ENCODE data around the gene TM9SF3.

TM9SF3 gene

DNA sequence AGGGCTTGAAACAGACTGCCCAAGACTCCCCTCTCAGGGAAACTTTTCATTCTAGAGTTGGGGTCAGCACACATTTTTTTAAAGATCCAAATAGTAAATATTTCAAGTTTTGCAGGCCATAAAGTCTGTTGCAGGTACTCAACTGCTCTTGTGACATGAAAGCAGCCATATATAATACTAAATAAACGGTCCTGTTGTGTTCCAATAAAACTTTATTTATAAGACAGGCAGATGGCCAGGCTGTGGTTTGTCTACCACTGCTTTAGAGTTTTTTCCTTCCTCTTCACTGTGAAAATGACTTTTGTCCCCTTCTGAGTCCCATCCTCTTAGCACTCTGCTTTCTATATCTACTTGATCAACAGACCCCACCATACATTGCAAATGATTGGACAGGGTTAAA, 40.5 kb upstream of the TM9SF3 start:
- H3K4me2 ChIP-seq (ENCODE audit: low read depth, low read length) = no peak overlapping the region
- DNase-seq = no peak
- no peak overlapping the region for H3K9ac ChIP-seq (ENCODE audit: low read length)
- H3K36me3 ChIP-seq (replicated peaks; ENCODE audit: insufficient read depth, low read length) = no peaks in the 10 kb centered on the region
- no peaks in the 10 kb centered on the region for H4K20me1 ChIP-seq (ENCODE audit: insufficient read depth, low read length)
- no peaks in the 10 kb centered on the region for H3K9me3 ChIP-seq (replicated peaks; ENCODE audit: insufficient read depth, low read length)
- no peaks in the 10 kb centered on the region for H3K9me2 ChIP-seq (replicated peaks; ENCODE audit: insufficient read depth, low read length)
- H3K27me3 ChIP-seq (replicated peaks; ENCODE audit: insufficient read depth, low read length) = no peaks in the 10 kb centered on the region
- no peaks in the 10 kb centered on the region for H3K4me1 ChIP-seq (ENCODE audit: low read length)
- H3K4me3 ChIP-seq (ENCODE audit: low read length) = no peak overlapping the region
- H3K79me2 ChIP-seq (ENCODE audit: low read length) = no peaks in the 10 kb centered on the region
- TF ChIP-seq EZH2 (optimal IDR thresholded peaks at IDR 0.05; ENCODE audit: low read depth, low read length) = no peak
- TF ChIP-seq EZH2phosphoT487 (IDR thresholded peaks at IDR 0.05; ENCODE audit: low read length) = no peak
- no peak overlapping the region for H2AFZ ChIP-seq (ENCODE audit: low read length)
- no peaks in the 10 kb centered on the region for H3F3A ChIP-seq (ENCODE audit: insufficient read depth, low read length)
- H3K27ac ChIP-seq (ENCODE audit: low read length) = no peak overlapping the region

DNA sequence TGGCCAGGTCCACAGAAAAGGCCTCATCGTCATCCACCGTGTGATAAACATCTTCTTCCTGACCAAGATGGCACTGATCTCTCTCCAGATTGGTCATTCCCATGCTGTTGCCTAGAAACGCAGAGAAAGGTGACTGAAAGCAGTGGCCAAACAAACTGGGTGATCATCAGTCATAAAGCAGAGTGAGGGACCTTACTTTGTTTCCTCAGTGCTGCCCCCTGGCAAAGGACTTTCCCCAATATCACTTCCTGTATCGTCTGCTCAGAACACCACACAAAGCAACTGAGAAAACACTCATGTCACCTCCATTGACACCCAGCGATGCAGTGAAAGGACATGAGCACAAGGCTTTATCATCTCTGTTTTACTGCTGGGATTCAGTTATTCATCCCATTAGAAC, 40.0 kb upstream of the TM9SF3 start:
- Histone ChIP-seq H3K9me2 (replicated peaks; ENCODE audit: insufficient read depth, low read length) (no peaks in the 10 kb centered on the region), H3K27ac (ENCODE audit: low read length) (no peak overlapping the region), H3K4me1 (ENCODE audit: low read length) (no peaks in the 10 kb centered on the region), H2AFZ (ENCODE audit: low read length) (no peak overlapping the region), H3K79me2 (ENCODE audit: low read length) (no peaks in the 10 kb centered on the region), H3K4me3 (ENCODE audit: low read length) (no peak overlapping the region), H3K4me2 (ENCODE audit: low read depth, low read length) (no peak overlapping the region), H3K27me3 (replicated peaks; ENCODE audit: insufficient read depth, low read length) (no peaks in the 10 kb centered on the region), H3K36me3 (replicated peaks; ENCODE audit: insufficient read depth, low read length) (no peaks in the 10 kb centered on the region), H3F3A (ENCODE audit: insufficient read depth, low read length) (no peaks in the 10 kb centered on the region), H4K20me1 (ENCODE audit: insufficient read depth, low read length) (no peaks in the 10 kb centered on the region), H3K9ac (ENCODE audit: low read length) (no peak overlapping the region), H3K9me3 (replicated peaks; ENCODE audit: insufficient read depth, low read length) (no peaks in the 10 kb centered on the region)
- TF ChIP-seq, protein P1, sequence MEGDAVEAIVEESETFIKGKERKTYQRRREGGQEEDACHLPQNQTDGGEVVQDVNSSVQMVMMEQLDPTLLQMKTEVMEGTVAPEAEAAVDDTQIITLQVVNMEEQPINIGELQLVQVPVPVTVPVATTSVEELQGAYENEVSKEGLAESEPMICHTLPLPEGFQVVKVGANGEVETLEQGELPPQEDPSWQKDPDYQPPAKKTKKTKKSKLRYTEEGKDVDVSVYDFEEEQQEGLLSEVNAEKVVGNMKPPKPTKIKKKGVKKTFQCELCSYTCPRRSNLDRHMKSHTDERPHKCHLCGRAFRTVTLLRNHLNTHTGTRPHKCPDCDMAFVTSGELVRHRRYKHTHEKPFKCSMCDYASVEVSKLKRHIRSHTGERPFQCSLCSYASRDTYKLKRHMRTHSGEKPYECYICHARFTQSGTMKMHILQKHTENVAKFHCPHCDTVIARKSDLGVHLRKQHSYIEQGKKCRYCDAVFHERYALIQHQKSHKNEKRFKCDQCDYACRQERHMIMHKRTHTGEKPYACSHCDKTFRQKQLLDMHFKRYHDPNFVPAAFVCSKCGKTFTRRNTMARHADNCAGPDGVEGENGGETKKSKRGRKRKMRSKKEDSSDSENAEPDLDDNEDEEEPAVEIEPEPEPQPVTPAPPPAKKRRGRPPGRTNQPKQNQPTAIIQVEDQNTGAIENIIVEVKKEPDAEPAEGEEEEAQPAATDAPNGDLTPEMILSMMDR (IDR thresholded peaks at IDR 0.05; ENCODE audit: low read length) = no peak
- TF ChIP-seq EZH2phosphoT487 (IDR thresholded peaks at IDR 0.05; ENCODE audit: low read length) (no peak), EZH2 (optimal IDR thresholded peaks at IDR 0.05; ENCODE audit: low read depth, low read length) (no peak)
- DNase-seq = no peak

DNA sequence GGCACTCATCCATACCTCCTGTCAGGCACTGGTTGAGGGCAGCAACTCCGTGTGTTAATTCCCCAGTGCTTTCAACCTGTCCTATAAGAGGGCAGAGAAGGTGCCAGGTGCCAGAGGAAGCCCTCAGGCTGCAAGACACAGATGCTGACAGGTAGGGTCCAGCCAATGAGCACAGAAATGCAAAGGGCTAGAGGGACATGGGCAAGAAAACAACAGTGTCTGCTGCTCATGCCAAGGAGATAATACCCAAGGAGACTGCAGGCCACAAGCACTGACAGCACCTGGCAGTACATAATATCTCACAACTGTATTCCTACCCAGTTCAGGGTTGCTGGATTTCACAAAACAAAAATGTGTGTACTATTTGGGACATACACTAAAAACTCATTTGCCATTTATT, 38.4 kb upstream of the TM9SF3 start:
- no peak overlapping the region for H3K4me2 ChIP-seq (ENCODE audit: low read depth, low read length)
- no peak overlapping the region for H3K4me3 ChIP-seq (ENCODE audit: low read length)
- H3K27ac ChIP-seq (ENCODE audit: low read length) = no peak overlapping the region
- H3K79me2 ChIP-seq (ENCODE audit: low read length) = no peaks in the 10 kb centered on the region
- H3K27me3 ChIP-seq (replicated peaks; ENCODE audit: insufficient read depth, low read length) = no peaks in the 10 kb centered on the region
- no peaks in the 10 kb centered on the region for H3K36me3 ChIP-seq (replicated peaks; ENCODE audit: insufficient read depth, low read length)
- no peak overlapping the region for H3K9ac ChIP-seq (ENCODE audit: low read length)
- no peak for DNase-seq
- H3K9me2 ChIP-seq (replicated peaks; ENCODE audit: insufficient read depth, low read length) = no peaks in the 10 kb centered on the region
- H3F3A ChIP-seq (ENCODE audit: insufficient read depth, low read length) = no peaks in the 10 kb centered on the region
- H2AFZ ChIP-seq (ENCODE audit: low read length) = no peak overlapping the region
- no peaks in the 10 kb centered on the region for H3K9me3 ChIP-seq (replicated peaks; ENCODE audit: insufficient read depth, low read length)
- no peaks in the 10 kb centered on the region for H3K4me1 ChIP-seq (ENCODE audit: low read length)
- no peaks in the 10 kb centered on the region for H4K20me1 ChIP-seq (ENCODE audit: insufficient read depth, low read length)
- no peak for TF ChIP-seq EZH2phosphoT487 (IDR thresholded peaks at IDR 0.05; ENCODE audit: low read length)
- TF ChIP-seq, protein P1 (IDR thresholded peaks at IDR 0.05; ENCODE audit: low read length) = no peak
- no peak for TF ChIP-seq EZH2 (optimal IDR thresholded peaks at IDR 0.05; ENCODE audit: low read depth, low read length)

DNA sequence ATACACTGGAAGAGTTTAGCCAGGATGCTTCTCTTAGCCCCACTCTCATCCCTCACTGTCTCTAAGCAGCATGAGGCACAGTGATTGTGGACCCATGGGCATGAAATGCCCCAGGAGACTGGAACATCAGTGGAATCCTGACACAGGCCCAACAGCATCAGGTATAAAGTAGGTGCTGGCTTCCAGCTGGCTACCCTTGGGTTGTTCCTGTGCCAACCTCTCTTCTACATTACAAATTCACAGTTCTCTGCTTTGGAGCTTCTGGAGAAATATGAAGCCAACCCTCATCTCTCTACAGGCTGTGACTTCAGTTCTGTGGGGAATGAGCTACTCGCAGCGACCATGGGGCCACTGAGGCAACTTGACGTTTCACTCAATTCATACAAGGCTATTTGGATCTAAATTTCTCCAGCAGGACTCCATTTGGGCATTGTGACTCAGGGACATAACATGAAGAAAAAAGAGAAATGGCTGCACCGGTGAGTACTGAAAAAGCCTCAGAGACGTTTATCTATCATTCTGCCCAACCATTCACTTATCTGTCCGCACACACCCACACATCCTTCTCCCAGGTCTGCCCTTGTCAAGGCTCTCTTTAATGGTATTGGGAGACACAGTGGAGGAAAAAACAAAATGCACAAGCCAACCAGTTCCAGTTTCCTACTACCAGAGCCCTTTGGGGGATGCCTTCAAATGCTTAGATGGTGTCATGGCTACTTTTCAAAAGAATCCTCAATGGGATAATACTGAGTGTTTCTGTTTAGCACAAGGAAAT, 35.4 kb upstream of the TM9SF3 start:
- H3K4me1 ChIP-seq (ENCODE audit: low read length) = no peaks in the 10 kb centered on the region
- no peaks in the 10 kb centered on the region for H3K9me2 ChIP-seq (replicated peaks; ENCODE audit: insufficient read depth, low read length)
- no peaks in the 10 kb centered on the region for H3K27me3 ChIP-seq (replicated peaks; ENCODE audit: insufficient read depth, low read length)
- no peak for DNase-seq
- no peak overlapping the region for H3K4me2 ChIP-seq (ENCODE audit: low read depth, low read length)
- no peak overlapping the region for H2AFZ ChIP-seq (ENCODE audit: low read length)
- H3K36me3 ChIP-seq (replicated peaks; ENCODE audit: insufficient read depth, low read length) = no peaks in the 10 kb centered on the region
- H3K79me2 ChIP-seq (ENCODE audit: low read length) = no peaks in the 10 kb centered on the region
- H4K20me1 ChIP-seq (ENCODE audit: insufficient read depth, low read length) = no peaks in the 10 kb centered on the region
- H3K4me3 ChIP-seq (ENCODE audit: low read length) = no peak overlapping the region
- H3K9ac ChIP-seq (ENCODE audit: low read length) = no peak overlapping the region
- TF ChIP-seq EZH2 (optimal IDR thresholded peaks at IDR 0.05; ENCODE audit: low read depth, low read length) (no peak), EZH2phosphoT487 (IDR thresholded peaks at IDR 0.05; ENCODE audit: low read length) (no peak)
- TF ChIP-seq, protein P1 (IDR thresholded peaks at IDR 0.05; ENCODE audit: low read length) = no peak
- H3F3A ChIP-seq (ENCODE audit: insufficient read depth, low read length) = no peaks in the 10 kb centered on the region
- H3K9me3 ChIP-seq (replicated peaks; ENCODE audit: insufficient read depth, low read length) = no peaks in the 10 kb centered on the region
- no peak overlapping the region for H3K27ac ChIP-seq (ENCODE audit: low read length)

Data from MM.1S (cell line).